Astrocyte (in vitro differentiated cells and primary cell): ENCODE results near the gene SLC7A9.

Experiments
- EZH2 ChIP-seq: IDR thresholded peaks from 2 replicates; pipeline ENCODE4 v1.6.1; 2012; ENCODE audit warnings: mild to moderate bottlenecking, low read length, inconsistent platforms; ENCODE audit not compliant: insufficient read depth
- TF ChIP-seq, protein P1 (sequence below): IDR thresholded peaks from 2 replicates; pipeline ENCODE4 v1.5.1; 2011; ENCODE audit warnings: low read depth, mild to moderate bottlenecking, inconsistent platforms, low read length, moderate library complexity; ENCODE audit not compliant: insufficient read depth

DNA sequence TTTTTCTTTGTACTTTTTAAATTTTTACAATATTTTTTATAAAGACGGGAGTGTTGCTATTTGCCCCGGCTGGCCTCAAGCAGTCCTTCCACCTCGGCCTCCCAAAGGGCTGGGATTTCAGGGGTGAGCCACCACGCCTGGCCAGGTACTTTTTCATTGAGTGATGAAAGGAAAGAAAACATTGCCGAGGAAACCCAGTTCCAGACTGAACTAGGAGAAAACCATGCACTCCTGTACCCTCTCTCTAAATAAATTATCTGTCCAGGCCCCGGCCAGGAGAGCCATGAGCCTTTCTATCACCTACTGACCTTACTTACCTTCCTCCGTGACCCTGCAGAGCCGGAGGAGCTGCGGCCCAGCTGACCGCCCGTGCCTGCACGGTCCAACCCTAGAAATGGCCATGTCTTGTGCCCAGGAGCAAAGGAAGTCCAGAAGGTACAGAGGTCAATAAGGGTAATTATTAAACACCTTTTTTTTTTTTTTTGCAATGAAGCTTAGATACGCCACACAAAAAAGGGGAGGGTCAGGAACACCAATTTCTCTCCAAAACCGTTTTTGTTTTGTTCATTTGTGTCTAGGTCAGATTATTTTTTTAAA, at the start of gene SLC7A9:
- TF ChIP-seq, protein P1, sequence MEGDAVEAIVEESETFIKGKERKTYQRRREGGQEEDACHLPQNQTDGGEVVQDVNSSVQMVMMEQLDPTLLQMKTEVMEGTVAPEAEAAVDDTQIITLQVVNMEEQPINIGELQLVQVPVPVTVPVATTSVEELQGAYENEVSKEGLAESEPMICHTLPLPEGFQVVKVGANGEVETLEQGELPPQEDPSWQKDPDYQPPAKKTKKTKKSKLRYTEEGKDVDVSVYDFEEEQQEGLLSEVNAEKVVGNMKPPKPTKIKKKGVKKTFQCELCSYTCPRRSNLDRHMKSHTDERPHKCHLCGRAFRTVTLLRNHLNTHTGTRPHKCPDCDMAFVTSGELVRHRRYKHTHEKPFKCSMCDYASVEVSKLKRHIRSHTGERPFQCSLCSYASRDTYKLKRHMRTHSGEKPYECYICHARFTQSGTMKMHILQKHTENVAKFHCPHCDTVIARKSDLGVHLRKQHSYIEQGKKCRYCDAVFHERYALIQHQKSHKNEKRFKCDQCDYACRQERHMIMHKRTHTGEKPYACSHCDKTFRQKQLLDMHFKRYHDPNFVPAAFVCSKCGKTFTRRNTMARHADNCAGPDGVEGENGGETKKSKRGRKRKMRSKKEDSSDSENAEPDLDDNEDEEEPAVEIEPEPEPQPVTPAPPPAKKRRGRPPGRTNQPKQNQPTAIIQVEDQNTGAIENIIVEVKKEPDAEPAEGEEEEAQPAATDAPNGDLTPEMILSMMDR = no peak
- no peak for TF ChIP-seq EZH2
